CD4-positive, alpha-beta T cell treated with Interleukin-21 for 1 hour (primary cell): ENCODE data around the gene SMG6.

Experiments used
- DNase-seq: peaks from one replicate; pipeline ENCODE4 v3.0.0-alpha.2; 2020

Gene SMG6

GRCh38 chr17:2040942-2041560, 262.5 kb downstream of the SMG6 start:
- no peak for DNase-seq

GRCh38 chr17:2040219-2040827, 263.3 kb downstream of the SMG6 start:
- no peak for DNase-seq

DNA sequence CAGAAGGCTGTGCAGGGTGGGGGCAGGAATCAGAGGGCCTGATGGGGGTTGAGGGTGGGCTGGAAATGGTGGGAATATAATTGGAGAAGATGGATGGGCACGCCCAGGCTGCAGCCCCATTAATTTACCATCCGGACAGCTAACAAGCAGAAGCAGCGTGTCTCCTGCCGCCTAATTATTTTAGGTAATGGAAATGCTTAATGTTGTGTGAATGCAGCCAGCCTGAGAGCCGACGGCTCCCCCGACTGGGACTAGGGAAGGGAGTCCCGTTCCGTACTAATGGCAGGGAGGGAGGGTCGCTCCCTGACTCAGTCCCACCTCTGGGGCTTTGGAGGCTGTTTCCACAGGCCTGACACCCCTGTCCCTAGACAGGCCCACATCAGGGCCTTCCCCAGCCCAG, 266.4 kb downstream of the SMG6 start:
- DNase-seq: no peak

GRCh38 chr17:2035541-2036488, 267.8 kb downstream of the SMG6 start:
- DNase-seq: no peak

GRCh38 chr17:2034806-2035540, 268.6 kb downstream of the SMG6 start:
- DNase-seq: no peak

- no peak for DNase-seq
Measured at GRCh38 chr17:2034157-2034556, 269.4 kb downstream of the SMG6 start.

GRCh38 chr17:2033153-2033552, 270.4 kb downstream of the SMG6 start:
- DNase-seq: no peak

- no peak for DNase-seq
Measured at GRCh38 chr17:2030779-2031163, 272.8 kb downstream of the SMG6 start.

DNA sequence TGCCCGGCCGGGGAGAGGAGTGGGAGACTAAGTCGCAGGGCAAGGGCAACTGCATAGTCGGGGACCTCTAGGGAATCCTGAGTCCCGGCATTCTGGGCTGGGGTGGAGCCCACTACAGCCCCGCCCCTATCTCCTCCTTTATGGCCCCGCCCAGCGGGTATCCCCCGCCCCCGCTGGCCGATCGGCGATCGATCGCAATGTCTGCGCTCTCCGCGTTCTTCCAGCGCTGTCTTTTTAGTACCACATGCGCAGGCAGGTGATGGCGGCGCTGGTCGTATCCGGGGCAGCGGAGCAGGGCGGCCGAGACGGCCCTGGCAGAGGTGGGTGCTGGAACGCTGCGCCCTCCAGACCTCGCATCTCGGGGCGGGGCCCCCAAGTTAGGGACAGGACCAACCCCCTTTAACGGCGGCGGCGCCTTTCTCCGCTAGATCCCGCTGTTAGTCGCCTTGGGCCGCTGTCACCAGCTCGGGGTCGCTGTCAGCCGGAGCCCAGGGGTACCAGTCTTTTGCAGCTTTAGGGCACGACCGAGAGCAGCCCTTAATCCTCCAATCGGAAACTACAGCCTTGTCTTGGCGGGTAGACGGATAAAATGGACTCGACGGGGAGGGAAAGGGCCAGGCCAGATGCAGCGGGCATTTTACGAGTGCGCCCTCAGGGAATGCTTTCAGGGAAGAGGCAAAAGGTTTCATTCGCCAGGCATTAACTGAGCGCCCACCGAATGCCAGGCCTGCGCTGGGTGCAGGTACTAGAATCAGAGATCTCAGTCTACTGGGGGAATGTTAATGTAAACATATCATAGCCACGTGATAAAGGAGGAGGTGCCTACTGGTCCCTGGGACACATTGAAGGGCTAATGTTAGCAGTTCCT, 273.4 kb downstream of the SMG6 start, which contains the start of gene DPH1:
DPH1 (plus strand) TSS at position 243 of the 868 bp plus-strand sequence; CDS start at position 260, 17 bp downstream.
- peak; percentile 89 for DNase-seq

DNA sequence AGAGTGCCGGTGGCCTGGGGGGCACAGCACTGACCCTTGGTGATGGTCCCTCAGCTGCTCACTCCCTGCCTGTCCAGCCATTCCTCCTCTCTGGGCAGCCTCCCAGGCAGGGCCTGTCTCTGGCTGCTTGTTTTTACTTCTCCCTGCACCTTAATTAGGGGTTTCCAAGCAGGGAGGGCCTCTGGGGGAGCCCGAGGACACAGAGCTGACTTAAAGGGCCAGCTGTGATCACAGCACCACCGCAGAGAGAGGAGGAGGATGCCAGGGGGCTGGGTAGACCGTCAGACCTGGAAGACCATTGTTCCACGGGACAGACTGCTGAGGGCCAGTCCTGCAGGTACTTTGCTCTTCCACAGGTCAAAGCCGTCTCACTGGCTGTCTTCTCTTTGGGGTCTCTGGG, 274.8 kb downstream of the SMG6 start:
- no peak for DNase-seq

- DNase-seq: no peak
Measured at GRCh38 chr17:2028234-2028614, 275.4 kb downstream of the SMG6 start.

DNA sequence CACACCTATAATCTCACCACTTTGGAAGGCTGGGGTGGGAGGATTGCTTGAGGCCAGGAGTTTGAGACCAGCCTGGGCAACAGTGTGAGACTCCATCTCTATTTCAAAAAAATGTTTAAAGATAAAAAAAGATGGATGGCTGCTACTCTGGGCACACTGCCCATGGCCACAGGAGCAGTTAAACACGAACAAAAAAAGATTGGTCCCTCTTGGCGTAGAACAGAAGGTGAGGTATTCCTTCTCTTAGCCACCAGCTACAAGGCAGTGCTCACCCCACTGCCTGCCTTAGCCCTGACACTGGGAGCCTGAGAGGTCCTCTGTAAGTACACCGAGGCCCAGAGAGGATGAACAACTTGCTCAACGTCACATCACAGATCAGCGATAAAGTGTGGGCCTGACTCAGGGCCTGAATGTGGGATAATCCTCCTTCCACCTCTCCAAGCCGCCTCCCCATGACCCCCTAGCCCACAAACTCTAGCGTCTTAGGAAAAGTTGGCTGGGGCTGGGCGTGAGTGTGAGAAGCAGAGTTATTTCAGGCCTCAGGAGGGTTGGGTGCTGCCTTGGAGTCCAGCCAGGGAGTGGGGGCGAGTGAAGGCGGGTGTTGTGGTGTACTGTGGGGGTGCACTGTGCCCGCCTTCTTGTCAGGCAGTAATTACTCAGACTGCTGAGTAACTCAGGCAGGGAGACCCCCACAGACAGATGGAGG, 275.9 kb downstream of the SMG6 start:
- DNase-seq: no peak

- DNase-seq: peak; percentile 21
Measured at GRCh38 chr17:2025622-2026309, 277.8 kb downstream of the SMG6 start.

- DNase-seq: peak; percentile 84
Measured at GRCh38 chr17:2025220-2025621, 278.4 kb downstream of the SMG6 start, which contains the start of gene RTN4RL1. TSS of gene RTN4RL1 (minus strand) at chr17:2025334. CDS start at chr17:2024865, 469 bp downstream.

DNA sequence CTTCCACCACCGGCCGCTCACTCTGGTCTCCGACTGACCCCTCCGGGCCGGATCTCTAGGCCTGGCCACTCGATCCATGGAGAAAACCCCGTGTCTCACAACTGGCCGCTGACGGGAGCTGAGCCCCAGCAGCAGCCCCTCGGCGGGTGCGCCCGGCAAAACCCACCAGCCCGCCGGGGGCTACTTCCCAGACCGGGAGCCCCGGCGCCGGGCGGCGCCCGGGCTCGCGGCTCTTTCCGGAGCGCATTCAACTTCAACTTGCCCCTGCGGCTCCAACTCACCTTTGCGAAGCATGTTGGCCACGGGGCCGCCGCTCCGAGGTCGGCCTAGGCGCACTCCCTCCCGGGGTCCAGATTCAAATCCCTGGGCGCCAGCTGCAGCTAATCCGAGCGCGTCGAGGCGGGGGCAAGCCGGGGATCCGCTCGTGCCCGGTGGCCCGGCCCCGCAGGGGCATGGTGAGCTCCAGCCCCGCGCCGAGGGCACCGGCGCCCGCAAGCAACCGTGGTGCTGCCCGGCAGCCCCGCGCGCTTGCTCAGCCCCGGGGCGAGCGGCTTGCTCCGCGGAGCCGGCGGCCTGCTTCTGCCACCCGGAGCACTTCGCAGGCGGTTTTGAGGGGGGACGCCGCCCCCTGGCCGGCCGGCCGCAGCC, 278.9 kb downstream of the SMG6 start:
- no peak for DNase-seq

DNA sequence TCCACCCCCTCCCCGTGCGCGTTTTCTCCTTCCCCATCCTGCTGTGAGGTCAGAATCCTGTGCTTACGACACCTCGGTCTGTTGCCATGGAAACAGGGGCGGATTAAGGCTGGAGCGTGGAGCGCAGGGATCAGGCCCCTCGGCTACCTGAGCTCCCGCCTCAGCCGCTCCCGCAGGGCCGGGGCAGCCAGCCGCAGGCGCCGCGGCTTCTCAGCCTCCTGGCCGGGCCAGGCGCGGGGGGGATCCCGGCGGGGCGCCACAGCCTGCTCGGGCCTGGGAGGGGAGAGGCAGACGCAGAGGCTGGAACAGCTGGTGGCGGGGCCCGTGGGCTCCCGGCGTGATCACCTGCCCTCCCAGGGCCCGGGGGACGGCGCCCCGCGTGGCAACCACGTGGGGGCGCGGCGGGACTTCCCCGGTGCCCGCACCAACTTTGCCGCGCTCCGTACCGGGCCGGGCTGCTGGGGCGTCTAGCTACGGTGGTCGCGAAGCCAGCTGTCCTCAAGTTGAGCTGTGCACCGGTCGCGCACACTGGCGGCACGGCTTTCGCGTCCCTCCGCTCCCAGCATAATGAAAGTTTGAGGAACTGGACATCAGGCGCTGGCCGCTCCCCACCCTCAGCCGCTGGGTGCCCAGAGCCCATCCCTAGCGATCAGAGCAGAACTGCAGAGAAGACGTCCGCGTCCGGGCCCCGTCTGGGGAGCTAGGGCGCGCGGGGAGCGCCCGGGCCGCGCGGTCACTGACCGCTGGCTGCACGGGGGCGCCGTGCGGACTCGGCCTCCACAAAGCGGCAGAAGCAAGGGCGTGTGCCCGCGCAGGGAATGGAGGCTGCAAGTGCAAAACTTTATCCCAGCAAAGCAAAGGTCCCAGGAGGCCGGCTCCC, 279.7 kb downstream of the SMG6 start:
- peak; percentile 67 for DNase-seq

- no peak for DNase-seq
Measured at GRCh38 chr17:2023256-2023655, 280.3 kb downstream of the SMG6 start.

- no peak for DNase-seq
Measured at GRCh38 chr17:2022647-2023240, 280.8 kb downstream of the SMG6 start.

DNA sequence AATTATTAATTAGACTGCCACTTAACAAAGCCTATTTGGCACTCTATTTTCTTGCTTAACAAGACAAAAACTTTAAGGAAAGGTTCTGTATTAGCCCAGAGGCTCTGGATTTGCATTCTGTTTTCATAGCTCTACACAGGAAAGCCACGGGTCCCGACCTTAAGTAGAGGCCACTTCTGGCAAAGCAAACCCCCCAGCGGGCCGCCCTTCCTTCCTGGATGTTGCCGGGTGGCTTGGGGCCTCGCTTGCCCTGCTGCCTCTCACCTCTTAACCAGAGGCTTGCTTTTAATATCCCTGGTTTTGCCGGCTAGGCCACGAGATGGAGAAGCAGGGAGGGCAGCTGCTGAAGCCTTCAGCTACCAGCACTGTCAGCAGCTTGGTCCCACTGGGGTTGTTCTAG, 282.9 kb downstream of the SMG6 start:
- DNase-seq: no peak
